SK-N-SH treated with all-trans-retinoic acid at 6 μM for 48 hours (cell line): ENCODE data around the gene DLG2.

ENCODE experiments used
- ARNTL ChIP-seq: fragments of 450-650 bp; formaldehyde crosslinking; IDR thresholded peaks from 2 replicates; pipeline ENCODE4 v1.5.0; 2020; ENCODE audit warnings: low read depth, mild to moderate bottlenecking, moderate library complexity, borderline replicate concordance
- ESRRG ChIP-seq: fragments of 250-450 bp; sonication (Bioruptor Pico); IDR thresholded peaks from 2 replicates; pipeline ENCODE4 v1.6.1; 2021; ENCODE audit warnings: mild to moderate bottlenecking
- ISL1 ChIP-seq: fragments of 250-450 bp; sonication (Bioruptor Pico); IDR thresholded peaks from 2 replicates; pipeline ENCODE4 v2.1.2; 2022; ENCODE audit warnings: mild to moderate bottlenecking, moderate library complexity
- RARB ChIP-seq: fragments of 250-450 bp; sonication (Bioruptor Pico); IDR thresholded peaks from 2 replicates; pipeline ENCODE4 v1.8.0; 2021; ENCODE audit warnings: mild to moderate bottlenecking, moderate library complexity
- SNAI2 ChIP-seq: fragments of 250-450 bp; sonication (Bioruptor Pico); IDR thresholded peaks from 2 replicates; pipeline ENCODE4 v1.5.0; 2020; ENCODE audit warnings: mild to moderate bottlenecking, moderate library complexity
- TCF4 ChIP-seq: fragments of 250-450 bp; sonication (Bioruptor Pico); IDR thresholded peaks from 2 replicates; pipeline ENCODE4 v1.8.0; 2021; ENCODE audit warnings: mild to moderate bottlenecking, moderate library complexity, borderline replicate concordance
- ZC3H10 ChIP-seq: fragments of 250-450 bp; sonication (Bioruptor Pico); IDR thresholded peaks from 2 replicates; pipeline ENCODE4 v1.5.1; 2021; ENCODE audit warnings: mild to moderate bottlenecking, moderate library complexity
- ZNF565 ChIP-seq: fragments of 450-650 bp; formaldehyde crosslinking; conservative IDR thresholded peaks from 2 replicates; pipeline ENCODE4 v1.5.0; 2020; ENCODE audit warnings: low read depth, mild to moderate bottlenecking, moderate library complexity
- ZNF8 ChIP-seq: fragments of 450-650 bp; formaldehyde crosslinking; IDR thresholded peaks from 2 replicates; pipeline ENCODE4 v1.5.0; 2020; ENCODE audit warnings: mild to moderate bottlenecking, moderate library complexity
- TF ChIP-seq, protein P1 (sequence below): fragments of 250-450 bp; sonication (Bioruptor Pico); IDR thresholded peaks from 2 replicates; pipeline ENCODE4 v1.5.1; 2020; ENCODE audit warnings: low read depth, mild to moderate bottlenecking, moderate library complexity
- TF ChIP-seq, protein P2 (sequence below): fragments of 250-450 bp; sonication (Bioruptor Pico); IDR thresholded peaks from 2 replicates; pipeline ENCODE4 v1.5.1; 2021; ENCODE audit warnings: mild to moderate bottlenecking, moderate library complexity
- TF ChIP-seq, protein P3 (sequence below): fragments of 250-450 bp; sonication (Bioruptor Pico); IDR thresholded peaks from 2 replicates; pipeline ENCODE4 v1.8.0; 2020; ENCODE audit warnings: mild to moderate bottlenecking, moderate library complexity, borderline replicate concordance
- TF ChIP-seq, protein P4 (sequence below): fragments of 250-450 bp; sonication (Bioruptor Pico); IDR thresholded peaks from 2 replicates; pipeline ENCODE4 v1.5.0; 2020; ENCODE audit warnings: mild to moderate bottlenecking, moderate library complexity
- TF ChIP-seq, protein P5 (sequence below): fragments of 250-450 bp; sonication (Bioruptor Pico); IDR thresholded peaks from 2 replicates; pipeline ENCODE4 v1.8.0; 2021; ENCODE audit warnings: low read depth, mild to moderate bottlenecking, moderate library complexity, borderline replicate concordance

DNA sequence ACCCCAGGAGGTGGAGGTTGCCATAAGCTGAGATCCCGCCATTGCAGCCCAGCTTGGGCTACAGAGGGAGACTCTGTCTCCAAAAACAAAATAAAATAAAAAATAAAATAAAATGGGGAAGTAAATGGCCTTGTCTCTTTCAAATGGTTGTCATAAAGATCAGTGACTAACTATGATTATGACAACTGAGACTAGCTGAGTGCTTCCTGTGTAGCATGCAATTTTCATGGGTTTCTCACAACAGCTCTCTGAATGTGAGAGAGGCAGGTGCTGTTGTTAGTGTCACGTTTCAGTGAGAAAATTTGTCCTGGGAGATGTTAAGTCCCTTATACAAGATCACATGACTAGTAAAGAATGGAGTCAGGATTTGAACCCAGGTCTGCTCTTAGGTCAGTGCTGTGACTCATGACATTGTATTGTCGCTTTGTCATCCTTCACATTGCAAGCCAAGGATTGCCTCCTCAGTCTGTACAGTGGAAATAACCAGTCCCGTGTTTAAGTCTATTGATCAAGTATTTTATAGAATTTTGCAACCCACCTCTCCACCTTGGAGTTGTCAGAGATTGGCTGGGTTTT lies 2177.7 kb downstream of the DLG2 start:
- TF ChIP-seq ISL1 (CRISPR knock-in tag) (no peak), ESRRG (CRISPR knock-in tag) (no peak), ZNF565 (no peak), ZC3H10 (CRISPR knock-in tag) (no peak), ZNF8 (no peak), SNAI2 (CRISPR knock-in tag) (no peak), ARNTL (CRISPR knock-in tag) (no peak), RARB (no peak), TCF4 (CRISPR knock-in tag) (no peak)
- TF ChIP-seq, protein P1, sequence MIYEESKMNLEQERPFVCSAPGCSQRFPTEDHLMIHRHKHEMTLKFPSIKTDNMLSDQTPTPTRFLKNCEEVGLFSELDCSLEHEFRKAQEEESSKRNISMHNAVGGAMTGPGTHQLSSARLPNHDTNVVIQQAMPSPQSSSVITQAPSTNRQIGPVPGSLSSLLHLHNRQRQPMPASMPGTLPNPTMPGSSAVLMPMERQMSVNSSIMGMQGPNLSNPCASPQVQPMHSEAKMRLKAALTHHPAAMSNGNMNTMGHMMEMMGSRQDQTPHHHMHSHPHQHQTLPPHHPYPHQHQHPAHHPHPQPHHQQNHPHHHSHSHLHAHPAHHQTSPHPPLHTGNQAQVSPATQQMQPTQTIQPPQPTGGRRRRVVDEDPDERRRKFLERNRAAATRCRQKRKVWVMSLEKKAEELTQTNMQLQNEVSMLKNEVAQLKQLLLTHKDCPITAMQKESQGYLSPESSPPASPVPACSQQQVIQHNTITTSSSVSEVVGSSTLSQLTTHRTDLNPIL = no peak
- TF ChIP-seq, protein P2, sequence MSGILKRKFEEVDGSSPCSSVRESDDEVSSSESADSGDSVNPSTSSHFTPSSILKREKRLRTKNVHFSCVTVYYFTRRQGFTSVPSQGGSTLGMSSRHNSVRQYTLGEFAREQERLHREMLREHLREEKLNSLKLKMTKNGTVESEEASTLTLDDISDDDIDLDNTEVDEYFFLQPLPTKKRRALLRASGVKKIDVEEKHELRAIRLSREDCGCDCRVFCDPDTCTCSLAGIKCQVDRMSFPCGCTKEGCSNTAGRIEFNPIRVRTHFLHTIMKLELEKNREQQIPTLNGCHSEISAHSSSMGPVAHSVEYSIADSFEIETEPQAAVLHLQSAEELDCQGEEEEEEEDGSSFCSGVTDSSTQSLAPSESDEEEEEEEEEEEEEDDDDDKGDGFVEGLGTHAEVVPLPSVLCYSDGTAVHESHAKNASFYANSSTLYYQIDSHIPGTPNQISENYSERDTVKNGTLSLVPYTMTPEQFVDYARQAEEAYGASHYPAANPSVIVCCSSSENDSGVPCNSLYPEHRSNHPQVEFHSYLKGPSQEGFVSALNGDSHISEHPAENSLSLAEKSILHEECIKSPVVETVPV (CRISPR knock-in tag) = no peak
- TF ChIP-seq, protein P3, sequence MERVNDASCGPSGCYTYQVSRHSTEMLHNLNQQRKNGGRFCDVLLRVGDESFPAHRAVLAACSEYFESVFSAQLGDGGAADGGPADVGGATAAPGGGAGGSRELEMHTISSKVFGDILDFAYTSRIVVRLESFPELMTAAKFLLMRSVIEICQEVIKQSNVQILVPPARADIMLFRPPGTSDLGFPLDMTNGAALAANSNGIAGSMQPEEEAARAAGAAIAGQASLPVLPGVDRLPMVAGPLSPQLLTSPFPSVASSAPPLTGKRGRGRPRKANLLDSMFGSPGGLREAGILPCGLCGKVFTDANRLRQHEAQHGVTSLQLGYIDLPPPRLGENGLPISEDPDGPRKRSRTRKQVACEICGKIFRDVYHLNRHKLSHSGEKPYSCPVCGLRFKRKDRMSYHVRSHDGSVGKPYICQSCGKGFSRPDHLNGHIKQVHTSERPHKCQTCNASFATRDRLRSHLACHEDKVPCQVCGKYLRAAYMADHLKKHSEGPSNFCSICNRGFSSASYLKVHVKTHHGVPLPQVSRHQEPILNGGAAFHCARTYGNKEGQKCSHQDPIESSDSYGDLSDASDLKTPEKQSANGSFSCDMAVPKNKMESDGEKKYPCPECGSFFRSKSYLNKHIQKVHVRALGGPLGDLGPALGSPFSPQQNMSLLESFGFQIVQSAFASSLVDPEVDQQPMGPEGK (CRISPR knock-in tag) = no peak
- TF ChIP-seq, protein P4, sequence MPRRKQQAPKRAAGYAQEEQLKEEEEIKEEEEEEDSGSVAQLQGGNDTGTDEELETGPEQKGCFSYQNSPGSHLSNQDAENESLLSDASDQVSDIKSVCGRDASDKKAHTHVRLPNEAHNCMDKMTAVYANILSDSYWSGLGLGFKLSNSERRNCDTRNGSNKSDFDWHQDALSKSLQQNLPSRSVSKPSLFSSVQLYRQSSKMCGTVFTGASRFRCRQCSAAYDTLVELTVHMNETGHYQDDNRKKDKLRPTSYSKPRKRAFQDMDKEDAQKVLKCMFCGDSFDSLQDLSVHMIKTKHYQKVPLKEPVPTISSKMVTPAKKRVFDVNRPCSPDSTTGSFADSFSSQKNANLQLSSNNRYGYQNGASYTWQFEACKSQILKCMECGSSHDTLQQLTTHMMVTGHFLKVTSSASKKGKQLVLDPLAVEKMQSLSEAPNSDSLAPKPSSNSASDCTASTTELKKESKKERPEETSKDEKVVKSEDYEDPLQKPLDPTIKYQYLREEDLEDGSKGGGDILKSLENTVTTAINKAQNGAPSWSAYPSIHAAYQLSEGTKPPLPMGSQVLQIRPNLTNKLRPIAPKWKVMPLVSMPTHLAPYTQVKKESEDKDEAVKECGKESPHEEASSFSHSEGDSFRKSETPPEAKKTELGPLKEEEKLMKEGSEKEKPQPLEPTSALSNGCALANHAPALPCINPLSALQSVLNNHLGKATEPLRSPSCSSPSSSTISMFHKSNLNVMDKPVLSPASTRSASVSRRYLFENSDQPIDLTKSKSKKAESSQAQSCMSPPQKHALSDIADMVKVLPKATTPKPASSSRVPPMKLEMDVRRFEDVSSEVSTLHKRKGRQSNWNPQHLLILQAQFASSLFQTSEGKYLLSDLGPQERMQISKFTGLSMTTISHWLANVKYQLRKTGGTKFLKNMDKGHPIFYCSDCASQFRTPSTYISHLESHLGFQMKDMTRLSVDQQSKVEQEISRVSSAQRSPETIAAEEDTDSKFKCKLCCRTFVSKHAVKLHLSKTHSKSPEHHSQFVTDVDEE = no peak
- TF ChIP-seq, protein P5, sequence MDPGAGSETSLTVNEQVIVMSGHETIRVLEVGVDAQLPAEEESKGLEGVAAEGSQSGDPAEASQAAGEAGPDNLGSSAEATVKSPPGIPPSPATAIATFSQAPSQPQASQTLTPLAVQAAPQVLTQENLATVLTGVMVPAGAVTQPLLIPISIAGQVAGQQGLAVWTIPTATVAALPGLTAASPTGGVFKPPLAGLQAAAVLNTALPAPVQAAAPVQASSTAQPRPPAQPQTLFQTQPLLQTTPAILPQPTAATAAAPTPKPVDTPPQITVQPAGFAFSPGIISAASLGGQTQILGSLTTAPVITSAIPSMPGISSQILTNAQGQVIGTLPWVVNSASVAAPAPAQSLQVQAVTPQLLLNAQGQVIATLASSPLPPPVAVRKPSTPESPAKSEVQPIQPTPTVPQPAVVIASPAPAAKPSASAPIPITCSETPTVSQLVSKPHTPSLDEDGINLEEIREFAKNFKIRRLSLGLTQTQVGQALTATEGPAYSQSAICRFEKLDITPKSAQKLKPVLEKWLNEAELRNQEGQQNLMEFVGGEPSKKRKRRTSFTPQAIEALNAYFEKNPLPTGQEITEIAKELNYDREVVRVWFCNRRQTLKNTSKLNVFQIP = no peak
